Measurements from ENCODE around the gene HLA-F. TPM values are rescaled to one million over a fixed set of nuclear protein-coding genes. Genes with fewer than 3 reads are reported as not detected.
A peak's percentile ranks its signal among the peaks of the same experiment; 100 is the strongest.

Gene HLA-F
- total RNA-seq, 1 donor = 633 TPM

- Histone ChIP-seq H3K4me1 (ENCODE audit: insufficient read depth, low read length) (peaks cover 23% of the 10 kb centered on the region), H3K27me3 (ENCODE audit: insufficient read depth, low read length) (no peaks in the 10 kb centered on the region), H3K9me3 (ENCODE audit: low read depth, low read length) (no peaks in the 10 kb centered on the region), H3K4me3 (ENCODE audit: low read length) (no peak overlapping the region)
Measured at GRCh38 chr6:29745855-29746449, 22.7 kb downstream of the HLA-F start.

- no peak overlapping the region for H3K4me3 ChIP-seq (ENCODE audit: low read length)
- no peaks in the 10 kb centered on the region for H3K27me3 ChIP-seq (ENCODE audit: insufficient read depth, low read length)
- no peaks in the 10 kb centered on the region for H3K9me3 ChIP-seq (ENCODE audit: low read depth, low read length)
- peaks cover 26% of the 10 kb centered on the region for H3K4me1 ChIP-seq (ENCODE audit: insufficient read depth, low read length)
Measured at GRCh38 chr6:29746846-29747687, 23.8 kb downstream of the HLA-F start.

DNA sequence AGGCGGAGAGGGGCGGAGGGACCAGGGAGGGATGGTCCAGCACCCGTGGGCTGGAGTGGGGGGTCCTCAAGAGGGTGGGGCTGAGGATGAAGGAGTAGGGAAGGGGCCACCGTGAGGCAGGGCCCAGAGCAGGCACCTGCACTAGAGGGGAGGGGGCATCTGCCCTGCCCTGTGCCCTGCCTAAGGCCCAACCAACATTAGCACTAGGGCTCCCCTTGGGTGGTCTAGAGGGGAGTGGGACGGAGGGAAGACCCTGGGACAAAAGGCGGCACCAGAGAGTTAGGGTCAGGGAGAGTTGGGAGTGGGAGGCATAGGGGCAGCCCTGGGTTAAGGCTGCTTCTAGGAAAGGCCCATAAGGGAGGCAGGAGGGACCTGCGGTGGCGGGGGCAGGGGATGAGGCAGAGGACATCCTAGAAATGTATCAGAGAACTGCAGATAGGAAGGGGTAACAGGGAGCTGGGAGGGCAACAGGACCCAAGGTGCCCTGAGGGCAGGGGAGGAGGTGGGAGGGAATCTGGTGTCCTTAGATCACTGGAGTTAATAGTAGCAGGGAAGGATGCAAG, 24.5 kb downstream of the HLA-F start:
- Histone ChIP-seq H3K9me3 (ENCODE audit: low read depth, low read length) (no peaks in the 10 kb centered on the region), H3K27me3 (ENCODE audit: insufficient read depth, low read length) (no peaks in the 10 kb centered on the region), H3K4me1 (ENCODE audit: insufficient read depth, low read length) (peaks cover 29% of the 10 kb centered on the region), H3K4me3 (ENCODE audit: low read length) (peak overlapping the region; percentile 62)

- H3K4me3 ChIP-seq (ENCODE audit: low read length) = peak overlapping the region; percentile 62
Measured at GRCh38 chr6:29748391-29749307, 25.4 kb downstream of the HLA-F start.

DNA sequence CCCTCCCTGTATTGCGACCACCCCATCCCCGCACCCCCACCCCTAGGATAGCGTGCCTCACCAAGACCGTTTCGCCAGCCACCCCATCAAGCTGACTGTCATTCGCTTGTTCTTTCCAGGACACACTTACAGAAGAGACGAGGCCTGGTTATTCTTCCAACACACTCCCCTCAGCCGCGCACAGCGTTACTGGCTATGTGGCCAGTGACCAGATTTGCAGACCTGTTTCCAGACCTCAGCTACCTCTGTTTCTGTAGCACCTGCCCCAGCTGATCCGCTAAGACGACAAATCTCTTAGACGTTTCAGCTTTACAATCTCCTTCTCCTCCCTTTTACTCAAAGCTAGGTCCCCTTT, 26.1 kb downstream of the HLA-F start:
- Histone ChIP-seq H3K4me1 (ENCODE audit: insufficient read depth, low read length) (peaks cover 29% of the 10 kb centered on the region), H3K4me3 (ENCODE audit: low read length) (peak overlapping the region; percentile 62), H3K9me3 (ENCODE audit: low read depth, low read length) (no peaks in the 10 kb centered on the region), H3K27me3 (ENCODE audit: insufficient read depth, low read length) (no peaks in the 10 kb centered on the region)

More at GRCh38 chr6:29748391-29749307, 25.4 kb downstream of the HLA-F start:
- Histone ChIP-seq H3K9me3 (ENCODE audit: low read depth, low read length) (no peaks in the 10 kb centered on the region), H3K4me1 (ENCODE audit: insufficient read depth, low read length) (peaks cover 29% of the 10 kb centered on the region), H3K27me3 (ENCODE audit: insufficient read depth, low read length) (no peaks in the 10 kb centered on the region)

DNA sequence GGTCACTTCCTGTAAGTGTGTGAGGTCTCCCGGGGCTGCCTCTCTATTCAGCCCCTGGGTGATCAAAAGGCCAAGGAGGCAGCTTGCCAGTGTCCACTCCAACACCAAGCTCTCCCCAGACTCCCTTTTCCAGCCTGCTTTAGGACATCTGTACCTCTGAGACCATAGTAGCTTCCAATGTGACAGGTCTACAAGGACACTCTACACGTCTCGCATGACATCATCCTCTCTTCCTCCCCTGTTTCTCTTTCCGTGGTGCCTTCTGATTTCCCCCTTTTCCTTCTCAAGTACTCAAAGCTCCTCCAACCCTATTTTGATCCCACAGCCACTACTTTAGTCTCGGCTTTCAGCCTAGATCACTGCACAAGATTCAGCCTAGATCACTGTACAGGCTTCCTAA, 26.4 kb downstream of the HLA-F start:
- no peak overlapping the region for H3K4me3 ChIP-seq (ENCODE audit: low read length)
- peaks cover 29% of the 10 kb centered on the region for H3K4me1 ChIP-seq (ENCODE audit: insufficient read depth, low read length)
- H3K9me3 ChIP-seq (ENCODE audit: low read depth, low read length) = no peaks in the 10 kb centered on the region
- H3K27me3 ChIP-seq (ENCODE audit: insufficient read depth, low read length) = no peaks in the 10 kb centered on the region

- Histone ChIP-seq H3K9me3 (ENCODE audit: low read depth, low read length) (no peaks in the 10 kb centered on the region), H3K4me1 (ENCODE audit: insufficient read depth, low read length) (peaks cover 29% of the 10 kb centered on the region), H3K27me3 (ENCODE audit: insufficient read depth, low read length) (no peaks in the 10 kb centered on the region)
Measured at GRCh38 chr6:29750709-29751108, 27.5 kb downstream of the HLA-F start.

DNA sequence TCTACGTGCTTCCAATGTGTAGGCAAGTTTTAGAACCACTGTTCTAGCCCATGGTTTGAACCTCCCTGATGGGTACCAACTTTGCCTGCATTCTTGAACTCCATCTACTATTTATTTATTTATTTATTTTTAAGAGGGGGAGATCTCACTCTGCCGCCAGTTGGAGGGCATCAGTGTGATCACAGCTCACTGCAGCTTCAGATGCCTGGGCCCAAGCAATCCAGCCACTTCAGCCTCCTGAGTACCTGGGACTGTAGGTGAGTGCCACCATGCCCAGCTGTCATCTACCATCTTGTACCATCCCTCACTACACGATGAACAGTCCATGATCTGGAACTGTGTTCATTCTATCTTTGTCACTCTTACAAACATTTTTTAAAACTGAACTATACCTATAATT, 28.2 kb downstream of the HLA-F start:
- no peaks in the 10 kb centered on the region for H3K9me3 ChIP-seq (ENCODE audit: low read depth, low read length)
- no peaks in the 10 kb centered on the region for H3K27me3 ChIP-seq (ENCODE audit: insufficient read depth, low read length)
- no peak overlapping the region for H3K4me3 ChIP-seq (ENCODE audit: low read length)
- peaks cover 29% of the 10 kb centered on the region for H3K4me1 ChIP-seq (ENCODE audit: insufficient read depth, low read length)

More at GRCh38 chr6:29750709-29751108, 27.5 kb downstream of the HLA-F start:
- no peak overlapping the region for H3K4me3 ChIP-seq (ENCODE audit: low read length)

DNA sequence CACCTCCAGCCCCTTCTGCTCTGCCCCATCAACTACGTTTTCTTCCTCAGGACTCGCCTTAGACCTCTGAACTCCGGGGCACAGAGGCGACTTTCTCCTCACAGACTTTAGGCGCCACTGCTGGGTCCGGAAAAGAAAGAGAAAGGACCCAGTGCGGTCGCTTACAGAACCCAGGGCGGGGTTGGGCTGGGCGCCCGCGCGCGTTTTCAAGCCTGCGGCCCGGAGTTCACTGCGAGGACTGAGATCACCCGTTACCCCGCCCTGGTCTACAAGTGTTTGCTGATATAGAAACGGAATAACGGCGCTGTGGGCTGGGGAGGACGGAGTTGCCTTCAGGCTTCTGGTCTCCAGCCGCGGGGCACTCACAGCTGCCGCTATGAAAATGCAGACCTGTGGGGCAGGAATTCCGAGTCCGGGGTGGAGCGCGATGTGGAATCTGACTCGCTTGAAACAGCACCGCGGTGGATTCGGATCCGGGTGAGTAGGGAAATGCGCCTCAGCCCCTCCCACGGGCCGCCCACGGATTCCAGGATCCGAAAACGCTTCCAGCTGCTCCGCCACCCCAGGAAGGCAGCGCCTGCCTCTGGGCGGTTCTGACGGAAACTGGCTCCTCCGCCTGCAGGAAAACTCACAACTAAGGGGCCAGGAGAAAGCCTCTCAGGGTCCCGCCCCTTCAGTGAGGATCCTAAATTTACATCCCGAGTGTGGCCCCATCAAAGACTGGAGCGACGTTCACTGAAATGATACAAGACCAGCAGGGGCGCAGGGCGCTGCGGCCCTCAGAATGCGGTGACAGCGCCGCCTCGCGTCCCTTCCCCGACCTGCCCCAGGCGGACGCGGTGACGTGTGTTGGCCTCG, 29.4 kb downstream of the HLA-F start:
- H3K27me3 ChIP-seq (ENCODE audit: insufficient read depth, low read length) = no peaks in the 10 kb centered on the region
- H3K4me3 ChIP-seq (ENCODE audit: low read length) = peak overlapping the region; percentile 86
- no peaks in the 10 kb centered on the region for H3K9me3 ChIP-seq (ENCODE audit: low read depth, low read length)
- H3K4me1 ChIP-seq (ENCODE audit: insufficient read depth, low read length) = peaks cover 28% of the 10 kb centered on the region

- no peaks in the 10 kb centered on the region for H3K27me3 ChIP-seq (ENCODE audit: insufficient read depth, low read length)
- H3K4me1 ChIP-seq (ENCODE audit: insufficient read depth, low read length) = peaks cover 22% of the 10 kb centered on the region
- peak overlapping the region; percentile 86 for H3K4me3 ChIP-seq (ENCODE audit: low read length)
- H3K9me3 ChIP-seq (ENCODE audit: low read depth, low read length) = no peaks in the 10 kb centered on the region
Measured at GRCh38 chr6:29753309-29753644, 30.0 kb downstream of the HLA-F start.

DNA sequence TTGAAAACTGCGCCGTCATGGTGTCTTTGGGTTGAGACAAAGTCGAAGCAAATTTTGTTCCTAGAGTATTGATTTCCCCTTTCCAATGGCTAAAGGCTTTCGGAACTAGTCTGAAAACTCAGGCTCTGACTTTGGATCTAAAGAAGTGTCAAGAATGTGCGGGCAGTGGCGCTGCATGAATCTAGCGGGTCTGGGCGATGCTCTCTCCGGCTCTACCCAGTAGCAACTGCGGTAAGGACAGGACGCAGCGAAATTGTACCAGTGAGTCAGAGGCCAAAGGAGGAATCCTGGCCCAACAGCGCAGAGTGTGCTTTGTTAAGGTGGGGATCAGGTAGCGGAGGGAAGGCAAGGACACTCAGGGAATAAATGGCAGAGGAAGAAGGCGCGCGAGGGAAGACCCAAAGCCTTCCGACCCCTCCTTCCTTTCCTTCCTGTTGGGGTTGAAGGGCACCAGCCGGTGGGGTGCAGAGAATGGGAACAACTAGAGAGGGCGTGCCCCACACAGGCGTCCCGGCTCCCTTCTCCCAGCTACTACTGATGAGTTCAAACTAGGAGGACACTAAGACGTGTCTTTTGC, 32.1 kb downstream of the HLA-F start:
- H3K4me3 ChIP-seq (ENCODE audit: low read length) = no peak overlapping the region
- H3K9me3 ChIP-seq (ENCODE audit: low read depth, low read length) = no peaks in the 10 kb centered on the region
- H3K4me1 ChIP-seq (ENCODE audit: insufficient read depth, low read length) = peaks cover 6% of the 10 kb centered on the region
- no peaks in the 10 kb centered on the region for H3K27me3 ChIP-seq (ENCODE audit: insufficient read depth, low read length)

- Histone ChIP-seq H3K4me3 (ENCODE audit: low read length) (no peak overlapping the region), H3K9me3 (ENCODE audit: low read depth, low read length) (no peaks in the 10 kb centered on the region), H3K4me1 (ENCODE audit: insufficient read depth, low read length) (peaks cover 1% of the 10 kb centered on the region), H3K27me3 (ENCODE audit: insufficient read depth, low read length) (no peaks in the 10 kb centered on the region)
Measured at GRCh38 chr6:29757282-29757681, 34.0 kb downstream of the HLA-F start.

DNA sequence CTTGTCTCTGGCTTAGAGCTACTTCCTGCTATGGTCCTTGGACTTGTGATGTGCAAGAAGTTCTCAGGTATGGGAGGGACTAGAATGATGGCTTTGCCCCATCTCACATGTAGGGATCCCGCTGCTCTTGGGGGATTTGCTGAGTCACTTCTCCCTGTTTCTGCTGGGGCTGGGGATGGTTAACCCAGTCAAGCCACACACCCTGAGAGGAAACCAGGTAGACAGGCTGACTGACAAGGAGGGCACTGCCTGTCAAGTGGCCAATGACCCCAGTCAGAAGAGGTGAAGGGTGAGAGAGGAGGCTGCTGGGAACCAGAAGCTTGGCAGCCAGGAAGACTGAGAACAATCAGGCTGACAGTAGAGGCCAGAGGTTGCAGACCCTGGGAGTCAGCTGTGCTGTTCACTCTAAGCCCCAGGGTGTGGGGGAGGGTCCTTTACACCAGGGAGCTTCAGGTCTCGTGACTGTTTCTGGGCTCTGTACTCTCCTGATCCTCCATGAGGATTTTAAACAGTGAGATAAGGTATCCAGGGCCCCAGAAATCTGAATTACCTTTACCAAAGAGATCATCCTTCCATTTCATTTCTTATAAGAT, 34.6 kb downstream of the HLA-F start:
- Histone ChIP-seq H3K4me3 (ENCODE audit: low read length) (no peak overlapping the region), H3K9me3 (ENCODE audit: low read depth, low read length) (no peaks in the 10 kb centered on the region), H3K4me1 (ENCODE audit: insufficient read depth, low read length) (no peaks in the 10 kb centered on the region), H3K27me3 (ENCODE audit: insufficient read depth, low read length) (no peaks in the 10 kb centered on the region)

DNA sequence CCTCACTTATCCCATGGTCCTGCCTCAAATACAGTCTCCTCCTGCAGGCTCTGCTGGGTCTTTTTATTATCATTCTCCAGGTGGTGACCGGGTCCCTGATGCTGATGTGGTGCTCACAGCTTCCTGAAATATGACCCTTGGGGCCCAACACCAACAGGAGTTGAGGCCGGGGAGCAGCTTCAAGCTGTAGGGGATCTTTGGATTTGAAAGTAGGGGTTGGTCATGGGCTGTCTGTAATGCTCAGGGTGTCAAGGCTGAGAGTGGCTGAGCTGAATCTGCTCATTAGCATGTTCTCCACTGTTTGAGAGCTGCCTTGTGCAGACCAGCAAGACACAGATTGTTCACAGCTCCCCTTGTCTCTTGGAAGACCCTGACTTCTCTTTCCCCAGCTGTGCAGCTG, 35.5 kb downstream of the HLA-F start:
- Histone ChIP-seq H3K9me3 (ENCODE audit: low read depth, low read length) (no peaks in the 10 kb centered on the region), H3K4me3 (ENCODE audit: low read length) (no peak overlapping the region), H3K4me1 (ENCODE audit: insufficient read depth, low read length) (no peaks in the 10 kb centered on the region), H3K27me3 (ENCODE audit: insufficient read depth, low read length) (no peaks in the 10 kb centered on the region)

Data from mononuclear cell (primary cell).